ENCODE results near the gene KLHL22.

KLHL22 gene

GRCh38 chr22:20533879-20534265, 38.3 kb upstream of the KLHL22 start:
- H3K4me3 ChIP-seq (ENCODE audit: low read depth, low read length): no peak overlapping the region
- no peak for TF ChIP-seq CTCF (IDR thresholded peaks at IDR 0.05; ENCODE audit: low read depth, low read length)

GRCh38 chr22:20533095-20533878, 37.7 kb upstream of the KLHL22 start:
- TF ChIP-seq CTCF (IDR thresholded peaks at IDR 0.05; ENCODE audit: low read depth, low read length): no peak
- H3K4me3 ChIP-seq (ENCODE audit: low read depth, low read length): no peak overlapping the region

GRCh38 chr22:20532256-20532993, 36.8 kb upstream of the KLHL22 start:
- H3K4me3 ChIP-seq (ENCODE audit: low read depth, low read length): no peak overlapping the region
- TF ChIP-seq CTCF (IDR thresholded peaks at IDR 0.05; ENCODE audit: low read depth, low read length): no peak

GRCh38 chr22:20531404-20532201, 36.0 kb upstream of the KLHL22 start:
- no peak for TF ChIP-seq CTCF (IDR thresholded peaks at IDR 0.05; ENCODE audit: low read depth, low read length)
- no peak overlapping the region for H3K4me3 ChIP-seq (ENCODE audit: low read depth, low read length)

- no peak for TF ChIP-seq CTCF (IDR thresholded peaks at IDR 0.05; ENCODE audit: low read depth, low read length)
- H3K4me3 ChIP-seq (ENCODE audit: low read depth, low read length): no peak overlapping the region
Observed at GRCh38 chr22:20531154-20531403, 35.5 kb upstream of the KLHL22 start.

- H3K4me3 ChIP-seq (ENCODE audit: low read depth, low read length): no peak overlapping the region
- TF ChIP-seq CTCF (IDR thresholded peaks at IDR 0.05; ENCODE audit: low read depth, low read length): no peak
Observed at GRCh38 chr22:20530368-20531153, 35.0 kb upstream of the KLHL22 start.

Measured in WI38 (cell line).